Dendritic cell treated with granulocyte-macrophage colony-stimulating factor and Interleukin-4, amounts not matched to agents 40 ng/mL and 50 ng/mL, for 4 days (primary cell): Measurements from ENCODE around the gene SBDS.
"Not testable (repeated sequence)": the region's sequence is repeated elsewhere in the genome, so short reads cannot be mapped to it uniquely, and the experiment has no call there.

Experiments used
- H3K27ac Mint-ChIP-seq: one replicate; pipeline ENCODE4 v1.8.0; 2022; ENCODE audit warnings: mild to moderate bottlenecking, mixed read lengths
- H3K27me3 Mint-ChIP-seq: one replicate; pipeline ENCODE4 v1.8.0; 2022; ENCODE audit warnings: mild to moderate bottlenecking, mixed read lengths
- H3K36me3 Mint-ChIP-seq: one replicate; pipeline ENCODE4 v1.8.0; 2022; ENCODE audit warnings: low read depth, mixed read lengths
- H3K4me1 Mint-ChIP-seq: one replicate; pipeline ENCODE4 v1.8.0; 2022; ENCODE audit warnings: low read depth, mixed read lengths
- H3K4me3 Mint-ChIP-seq: one replicate; pipeline ENCODE4 v1.8.0; 2022; ENCODE audit warnings: mild to moderate bottlenecking, moderate library complexity, mixed read lengths
- H3K9me3 Mint-ChIP-seq: one replicate; pipeline ENCODE4 v1.8.0; 2022; ENCODE audit warnings: mixed read lengths
- intact Hi-C: fragments of 100-400 bp; cut with micrococcal nuclease; formaldehyde crosslinking; loops from one replicate; pipeline ENCODE4 v1.15.0; 2022

SBDS gene

GRCh38 chr7:66970310-66970709 lies 25.1 kb downstream of the SBDS start:
- Mint-ChIP-seq H3K4me3 (no peak overlapping the region), H3K27me3 (no peaks in the 10 kb centered on the region)

GRCh38 chr7:66969001-66969400 lies 26.4 kb downstream of the SBDS start:
- H3K4me3 Mint-ChIP-seq, H3K27me3 Mint-ChIP-seq, H3K36me3 Mint-ChIP-seq, H3K4me1 Mint-ChIP-seq, intact Hi-C loops, H3K27ac Mint-ChIP-seq, H3K9me3 Mint-ChIP-seq: not testable (repeated sequence)

More at GRCh38 chr7:66970310-66970709, 25.1 kb downstream of the SBDS start:
- Mint-ChIP-seq H3K9me3 (no peaks in the 10 kb centered on the region), H3K27ac (no peak overlapping the region), H3K36me3 (no peaks in the 10 kb centered on the region), H3K4me1 (no peaks in the 10 kb centered on the region)
- intact Hi-C loops = no loop called here

- Mint-ChIP-seq H3K9me3 (no peaks in the 10 kb centered on the region), H3K27ac (no peak overlapping the region), H3K4me1 (no peaks in the 10 kb centered on the region)
Measured at GRCh38 chr7:66967029-66967428, 28.4 kb downstream of the SBDS start.

GRCh38 chr7:66964411-66964810 lies 31.0 kb downstream of the SBDS start:
- intact Hi-C loops = no loop called here
- H3K27ac Mint-ChIP-seq = no peak overlapping the region

More at GRCh38 chr7:66967029-66967428, 28.4 kb downstream of the SBDS start:
- no peak overlapping the region for H3K4me3 Mint-ChIP-seq
- intact Hi-C loops = no loop called here
- H3K36me3 Mint-ChIP-seq = no peaks in the 10 kb centered on the region
- no peaks in the 10 kb centered on the region for H3K27me3 Mint-ChIP-seq

GRCh38 chr7:66961096-66961495 lies 34.3 kb downstream of the SBDS start:
- intact Hi-C loops = no loop called here
- Mint-ChIP-seq H3K27me3 (no peaks in the 10 kb centered on the region), H3K36me3 (peaks cover 52% of the 10 kb centered on the region), H3K9me3 (no peaks in the 10 kb centered on the region), H3K4me3 (no peak overlapping the region), H3K4me1 (no peaks in the 10 kb centered on the region), H3K27ac (no peak overlapping the region)

More at GRCh38 chr7:66964411-66964810, 31.0 kb downstream of the SBDS start:
- Mint-ChIP-seq H3K4me1 (no peaks in the 10 kb centered on the region), H3K4me3 (no peak overlapping the region), H3K36me3 (peaks cover 19% of the 10 kb centered on the region), H3K27me3 (no peaks in the 10 kb centered on the region), H3K9me3 (no peaks in the 10 kb centered on the region)

- Mint-ChIP-seq H3K27me3 (no peaks in the 10 kb centered on the region), H3K9me3 (no peaks in the 10 kb centered on the region), H3K4me1 (no peaks in the 10 kb centered on the region), H3K36me3 (peaks cover 61% of the 10 kb centered on the region), H3K27ac (no peak overlapping the region), H3K4me3 (no peak overlapping the region)
- intact Hi-C loops = no loop called here
Measured at GRCh38 chr7:66960192-66960591, 35.2 kb downstream of the SBDS start.

- Mint-ChIP-seq H3K27me3 (no peaks in the 10 kb centered on the region), H3K4me1 (no peaks in the 10 kb centered on the region), H3K4me3 (no peak overlapping the region), H3K27ac (no peak overlapping the region), H3K9me3 (no peaks in the 10 kb centered on the region), H3K36me3 (peaks cover 72% of the 10 kb centered on the region)
- intact Hi-C loops = no loop called here
Measured at GRCh38 chr7:66958538-66959350, 36.6 kb downstream of the SBDS start.

- no peak overlapping the region for H3K4me3 Mint-ChIP-seq
- peaks cover 82% of the 10 kb centered on the region for H3K36me3 Mint-ChIP-seq
- peaks cover 1% of the 10 kb centered on the region for H3K4me1 Mint-ChIP-seq
- no peaks in the 10 kb centered on the region for H3K27me3 Mint-ChIP-seq
- H3K27ac Mint-ChIP-seq = no peak overlapping the region
- intact Hi-C loops = no loop called here
- H3K9me3 Mint-ChIP-seq = no peaks in the 10 kb centered on the region
Measured at GRCh38 chr7:66957595-66958290, 37.6 kb downstream of the SBDS start.

- Mint-ChIP-seq H3K4me1 (peaks cover 7% of the 10 kb centered on the region), H3K27me3 (no peaks in the 10 kb centered on the region), H3K36me3 (peaks cover 95% of the 10 kb centered on the region), H3K4me3 (no peak overlapping the region), H3K27ac (peak overlapping the region; percentile 7), H3K9me3 (no peaks in the 10 kb centered on the region)
- intact Hi-C loops = no loop called here
Measured at GRCh38 chr7:66953044-66953427, 42.4 kb downstream of the SBDS start.

- Mint-ChIP-seq H3K36me3 (peaks cover 95% of the 10 kb centered on the region), H3K9me3 (no peaks in the 10 kb centered on the region), H3K4me3 (no peak overlapping the region), H3K27me3 (no peaks in the 10 kb centered on the region), H3K4me1 (peaks cover 7% of the 10 kb centered on the region), H3K27ac (peak overlapping the region; percentile 7)
- intact Hi-C loops = no loop called here
Measured at GRCh38 chr7:66952343-66953043, 42.9 kb downstream of the SBDS start.

GRCh38 chr7:66950763-66951162 lies 44.6 kb downstream of the SBDS start:
- peaks cover 95% of the 10 kb centered on the region for H3K36me3 Mint-ChIP-seq

GRCh38 chr7:66950311-66950710 lies 45.1 kb downstream of the SBDS start:
- Mint-ChIP-seq H3K4me3 (no peak overlapping the region), H3K27me3 (no peaks in the 10 kb centered on the region), H3K36me3 (peaks cover 95% of the 10 kb centered on the region), H3K9me3 (no peaks in the 10 kb centered on the region), H3K27ac (no peak overlapping the region), H3K4me1 (peaks cover 7% of the 10 kb centered on the region)
- intact Hi-C loops = no loop called here

More at GRCh38 chr7:66950763-66951162, 44.6 kb downstream of the SBDS start:
- H3K27ac Mint-ChIP-seq = no peak overlapping the region
- intact Hi-C loops = no loop called here
- peaks cover 7% of the 10 kb centered on the region for H3K4me1 Mint-ChIP-seq
- H3K4me3 Mint-ChIP-seq = no peak overlapping the region
- no peaks in the 10 kb centered on the region for H3K27me3 Mint-ChIP-seq
- H3K9me3 Mint-ChIP-seq = no peaks in the 10 kb centered on the region

GRCh38 chr7:66948480-66949109 lies 46.8 kb downstream of the SBDS start:
- H3K4me3 Mint-ChIP-seq = no peak overlapping the region
- no peaks in the 10 kb centered on the region for H3K27me3 Mint-ChIP-seq
- no peak overlapping the region for H3K27ac Mint-ChIP-seq
- H3K4me1 Mint-ChIP-seq = peaks cover 7% of the 10 kb centered on the region
- H3K9me3 Mint-ChIP-seq = no peaks in the 10 kb centered on the region
- intact Hi-C loops = no loop called here
- peaks cover 98% of the 10 kb centered on the region for H3K36me3 Mint-ChIP-seq

GRCh38 chr7:66946545-66946944 lies 48.8 kb downstream of the SBDS start:
- H3K27ac Mint-ChIP-seq = no peak overlapping the region
- intact Hi-C loops = no loop called here
- no peaks in the 10 kb centered on the region for H3K4me1 Mint-ChIP-seq
- H3K27me3 Mint-ChIP-seq = no peaks in the 10 kb centered on the region
- no peaks in the 10 kb centered on the region for H3K9me3 Mint-ChIP-seq
- no peak overlapping the region for H3K4me3 Mint-ChIP-seq
- peaks cover 98% of the 10 kb centered on the region for H3K36me3 Mint-ChIP-seq
